ENCODE data around the gene ERICH4.
A peak's percentile ranks its signal among the peaks of the same experiment; 100 is the strongest.

ERICH4 gene

DNA sequence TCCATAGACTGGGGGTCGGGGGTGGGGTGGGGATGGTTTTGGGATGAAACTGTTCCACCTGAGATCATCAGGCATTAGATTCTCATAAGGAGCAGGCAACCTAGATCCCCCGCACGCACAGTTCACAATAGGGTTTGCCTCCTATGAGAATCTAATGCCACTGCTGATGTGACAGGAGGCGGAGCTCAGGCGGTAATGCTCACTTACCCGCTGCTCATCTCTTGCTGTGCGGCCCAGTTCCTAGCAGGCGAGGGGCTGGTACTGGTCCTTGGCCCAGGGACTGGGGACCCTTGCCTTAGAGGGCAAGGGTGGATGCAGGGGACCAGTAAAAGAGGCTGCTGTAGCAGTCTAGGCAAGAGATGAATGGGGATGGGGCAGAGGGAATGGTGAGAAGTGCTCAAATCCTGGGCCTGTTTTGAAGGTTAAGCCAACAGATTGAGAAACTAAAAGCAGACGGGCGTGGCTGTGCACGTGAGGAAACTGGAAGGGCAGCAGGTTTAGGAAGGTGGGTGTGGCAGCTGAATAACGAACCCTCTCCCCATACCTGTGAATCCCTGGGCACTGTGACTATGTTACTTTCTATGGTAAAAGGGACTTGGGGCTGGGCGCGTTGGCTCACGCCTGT, 1.5 kb upstream of the ERICH4 start:
- TF ChIP-seq CTCF (IDR thresholded peaks at IDR 0.05): no peak

DNA sequence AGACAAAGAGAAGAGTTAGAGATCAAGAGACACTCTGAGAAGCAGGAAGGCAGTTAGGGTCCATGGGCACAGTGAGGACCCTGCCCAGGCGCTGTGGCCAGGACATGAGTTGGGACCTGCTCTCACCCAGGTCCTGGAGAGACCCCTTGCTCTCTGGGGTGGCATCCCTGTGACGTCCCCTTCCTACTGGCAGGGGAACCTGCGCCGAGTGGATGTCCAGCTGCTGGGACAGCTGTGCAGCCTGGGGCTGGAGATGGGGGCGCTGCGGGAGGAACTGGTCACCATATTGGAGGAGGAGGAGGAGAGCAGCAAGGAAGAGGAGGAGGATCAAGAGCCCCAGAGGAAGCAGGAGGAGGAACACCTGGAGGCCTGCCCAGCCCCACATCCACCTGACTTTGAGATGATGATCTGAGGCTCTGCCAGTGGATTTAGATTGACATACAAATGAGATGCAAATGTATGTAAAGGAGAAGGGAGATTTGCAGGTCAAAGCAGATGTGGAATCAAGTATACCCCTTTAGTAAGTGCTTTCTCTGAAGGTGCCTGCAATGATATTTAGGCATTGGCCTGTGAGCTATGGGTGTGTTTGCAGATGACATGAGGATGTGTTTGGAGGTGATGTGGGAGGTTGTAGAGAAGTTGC, 978 bp downstream of the ERICH4 start:
- TF ChIP-seq CTCF (IDR thresholded peaks at IDR 0.05): no peak

GRCh38 chr19:41445575-41445974, 2.6 kb downstream of the ERICH4 start:
- TF ChIP-seq CTCF (IDR thresholded peaks at IDR 0.05): no peak

DNA sequence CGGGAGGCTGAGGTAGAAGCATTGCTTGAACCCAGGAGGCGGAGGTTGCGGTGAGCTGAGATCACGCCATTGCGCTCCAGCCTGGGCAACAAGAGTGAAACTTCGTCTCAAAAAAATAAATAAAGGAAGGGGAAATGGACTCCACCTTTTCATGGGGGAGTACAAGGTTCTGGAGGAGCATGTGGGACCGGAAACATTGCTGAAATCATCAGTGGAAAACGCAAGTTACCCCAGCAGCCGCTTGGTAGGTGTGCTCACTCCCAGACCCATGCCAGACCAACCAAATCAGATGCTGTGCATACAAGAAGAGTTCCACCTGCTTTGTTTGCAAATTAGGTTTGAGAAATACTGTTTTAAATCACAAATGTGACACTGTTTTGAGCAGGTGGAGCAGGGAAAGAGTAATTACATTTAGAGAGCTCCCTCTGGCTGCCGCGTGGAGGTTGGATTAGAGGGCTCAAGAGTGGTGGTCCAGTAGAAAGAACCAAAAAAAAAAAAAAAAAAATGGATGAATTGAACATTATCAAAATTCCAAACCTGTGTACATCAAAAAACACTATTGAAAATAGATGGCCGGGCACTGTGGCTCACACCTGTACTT, 4.9 kb downstream of the ERICH4 start:
- no peak for TF ChIP-seq CTCF (IDR thresholded peaks at IDR 0.05)

DNA sequence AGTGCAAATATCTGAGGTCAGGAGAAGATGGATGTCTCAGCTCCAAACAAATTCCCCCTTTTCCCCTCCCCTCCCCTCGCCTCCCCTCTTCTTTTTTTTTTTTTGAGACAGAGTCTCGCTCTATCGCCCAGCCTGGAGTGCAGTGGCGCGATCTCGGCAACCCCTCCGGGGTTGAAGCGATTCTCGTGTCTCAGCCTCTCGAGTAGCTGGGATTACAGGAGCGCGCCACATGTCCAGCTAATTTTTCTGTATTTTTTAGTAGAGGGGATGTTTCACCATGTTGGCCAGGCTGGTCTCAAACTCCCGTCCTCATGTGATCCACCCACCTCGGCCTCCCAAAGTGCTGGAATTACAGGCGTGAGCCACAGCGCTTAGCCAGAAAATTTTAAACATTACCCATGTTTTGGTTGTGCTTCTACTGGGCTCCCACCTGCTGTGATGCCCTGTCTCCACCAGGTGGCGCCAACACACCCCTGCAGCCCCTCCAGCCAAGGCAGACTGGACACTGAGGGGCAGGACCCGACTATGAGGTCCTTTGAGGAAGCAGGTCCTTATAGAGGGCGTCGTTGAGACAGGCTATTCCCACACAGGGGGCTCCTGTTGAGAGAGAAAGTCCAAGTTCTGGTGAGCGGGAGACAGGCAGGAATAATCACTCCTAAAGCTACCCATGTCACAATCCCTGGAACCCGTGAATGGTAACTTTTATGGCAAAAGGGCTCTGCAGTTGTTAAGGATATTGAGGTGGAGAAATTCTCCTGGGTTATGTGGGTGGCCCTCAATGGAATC, 6.3 kb downstream of the ERICH4 start:
- TF ChIP-seq CTCF (IDR thresholded peaks at IDR 0.05): peak; percentile 74

DNA sequence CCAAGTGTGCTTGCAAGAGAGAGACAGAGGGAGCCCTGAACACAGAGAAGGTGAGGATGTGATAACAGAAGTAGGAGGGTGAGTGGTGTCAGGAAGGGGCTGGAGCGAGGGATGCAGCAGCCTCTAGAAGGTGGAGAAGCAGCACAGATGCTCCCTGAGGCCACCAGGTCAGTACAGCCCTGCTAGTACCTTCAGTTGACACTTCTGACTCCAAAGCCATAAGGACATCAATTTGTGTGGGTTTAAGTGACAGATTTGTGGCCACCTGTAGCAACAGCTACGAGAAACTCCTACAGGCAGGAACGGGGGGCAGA, 6.9 kb downstream of the ERICH4 start:
- no peak for TF ChIP-seq CTCF (IDR thresholded peaks at IDR 0.05)

GRCh38 chr19:41452584-41453275, 9.8 kb downstream of the ERICH4 start:
- TF ChIP-seq CTCF (IDR thresholded peaks at IDR 0.05): no peak
